Brain pericyte (primary cell): ENCODE measurements around the gene RALB.

Experiments
- DNase-seq: peaks from one replicate; pipeline ENCODE4 v3.0.0-alpha.2; 2012; ENCODE audit warnings: low read depth, low spot score

RALB gene

GRCh38 chr2:120252225-120253020 lies at the start of gene RALB:
TSS of gene RALB (plus strand) at chr2:120252852. CDS start at chr2:120278665, 25,813 bp downstream.
- DNase-seq = peak; percentile 93

- DNase-seq = no peak
Observed at GRCh38 chr2:120203251-120204021, 49.2 kb upstream of the RALB start.

DNA sequence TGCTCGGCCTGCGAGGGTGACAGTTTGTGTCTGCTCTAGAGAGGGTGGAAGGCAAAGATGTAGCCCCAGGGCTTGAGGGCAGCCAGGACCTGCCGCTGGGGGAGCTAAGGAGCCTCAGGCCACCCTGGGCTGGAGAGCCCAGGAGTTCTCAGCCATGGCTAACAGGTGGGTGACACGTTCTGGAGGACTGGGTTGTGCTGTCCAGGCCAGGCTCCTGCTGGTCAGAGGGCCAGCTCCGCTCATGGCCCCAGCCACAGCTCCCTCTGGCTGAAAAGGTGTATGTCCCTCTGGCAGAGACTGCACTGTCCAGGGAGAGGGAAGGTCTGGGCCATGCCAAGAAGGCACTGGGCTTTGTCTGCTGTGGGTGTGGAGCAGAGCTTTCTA lies 48.6 kb upstream of the RALB start:
- DNase-seq = no peak

DNA sequence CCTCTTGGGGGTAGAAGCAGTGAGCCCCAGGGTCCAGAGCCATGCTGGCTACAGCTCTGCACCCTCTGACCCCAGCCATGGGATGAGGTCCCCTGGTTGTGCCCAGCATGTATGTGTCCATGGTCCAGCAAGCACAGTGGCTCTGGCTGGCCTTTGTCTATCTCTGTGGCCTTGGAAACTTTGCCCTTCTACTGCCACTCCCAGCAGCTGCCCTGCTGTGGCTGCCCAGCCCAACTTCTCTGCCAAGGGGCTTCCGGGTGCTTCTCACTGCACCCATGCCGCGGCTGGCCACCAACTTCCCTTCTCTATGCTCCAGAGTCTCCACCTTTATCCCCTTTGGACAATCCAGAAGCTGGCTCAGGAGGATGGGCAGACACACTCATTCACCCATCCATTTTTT lies 48.2 kb upstream of the RALB start:
- no peak for DNase-seq

DNA sequence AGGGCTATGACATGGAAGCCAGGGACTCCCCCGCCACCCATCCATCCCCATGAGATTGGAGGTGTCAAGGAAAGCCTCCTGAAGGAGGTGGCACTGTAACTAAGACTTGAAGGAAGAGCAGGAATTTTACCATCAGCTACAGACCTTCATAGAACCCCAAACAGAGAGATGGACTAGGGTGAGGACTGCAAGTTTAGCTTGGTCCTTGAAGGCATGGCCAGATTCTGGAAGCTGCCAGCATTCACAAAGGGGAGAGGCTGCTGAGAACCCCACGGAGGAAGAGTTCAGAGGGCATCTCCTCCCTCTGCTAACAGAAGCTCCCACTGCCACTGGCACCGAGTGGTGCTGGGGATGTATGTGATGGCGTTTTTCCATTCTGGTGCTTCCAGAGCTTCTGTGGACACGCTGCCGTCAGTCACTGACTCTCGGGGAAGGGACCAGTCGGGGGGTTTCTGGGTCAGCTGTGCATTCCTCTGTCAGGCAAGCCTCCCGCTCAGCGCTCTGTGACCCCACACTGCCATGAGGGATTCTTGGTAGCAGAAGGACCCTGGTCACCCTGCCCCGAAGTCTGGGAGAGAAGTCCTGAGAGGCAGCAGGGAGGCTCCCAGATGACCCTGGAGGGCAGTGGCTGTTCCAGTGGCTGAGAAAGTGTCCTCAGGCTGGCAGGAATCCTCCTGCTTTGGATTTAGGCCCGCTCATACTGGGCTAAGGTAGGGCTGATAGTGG lies 47.5 kb upstream of the RALB start:
- DNase-seq = no peak

DNA sequence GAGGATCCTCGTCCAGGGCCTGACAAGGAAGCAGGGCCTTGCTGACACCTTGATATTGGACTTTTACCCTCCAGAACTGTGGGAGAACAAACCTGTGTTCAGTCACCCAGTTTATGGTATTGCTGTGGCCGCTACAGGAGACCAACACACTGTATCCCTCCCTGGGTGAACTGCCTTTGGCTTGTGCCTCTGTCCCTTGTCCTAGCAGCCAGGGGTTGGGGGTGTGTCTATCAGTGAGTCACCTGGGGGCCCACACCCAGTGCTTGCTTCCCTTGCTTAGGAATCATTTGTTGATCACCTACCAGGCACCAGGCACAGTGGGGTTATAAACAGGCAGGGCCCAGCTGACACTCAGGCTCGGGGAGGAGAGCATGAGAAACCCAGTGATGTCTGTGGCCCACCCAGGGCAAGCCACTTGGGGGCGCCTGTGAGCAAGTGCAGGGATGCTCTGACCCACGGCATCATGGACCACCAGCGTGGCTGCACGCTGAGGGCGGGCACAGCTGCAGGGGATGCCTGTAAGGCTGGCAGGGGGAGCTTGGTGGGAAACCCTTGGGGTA lies 46.5 kb upstream of the RALB start:
- DNase-seq = no peak

GRCh38 chr2:120208381-120209353 lies 44.0 kb upstream of the RALB start:
- no peak for DNase-seq

DNA sequence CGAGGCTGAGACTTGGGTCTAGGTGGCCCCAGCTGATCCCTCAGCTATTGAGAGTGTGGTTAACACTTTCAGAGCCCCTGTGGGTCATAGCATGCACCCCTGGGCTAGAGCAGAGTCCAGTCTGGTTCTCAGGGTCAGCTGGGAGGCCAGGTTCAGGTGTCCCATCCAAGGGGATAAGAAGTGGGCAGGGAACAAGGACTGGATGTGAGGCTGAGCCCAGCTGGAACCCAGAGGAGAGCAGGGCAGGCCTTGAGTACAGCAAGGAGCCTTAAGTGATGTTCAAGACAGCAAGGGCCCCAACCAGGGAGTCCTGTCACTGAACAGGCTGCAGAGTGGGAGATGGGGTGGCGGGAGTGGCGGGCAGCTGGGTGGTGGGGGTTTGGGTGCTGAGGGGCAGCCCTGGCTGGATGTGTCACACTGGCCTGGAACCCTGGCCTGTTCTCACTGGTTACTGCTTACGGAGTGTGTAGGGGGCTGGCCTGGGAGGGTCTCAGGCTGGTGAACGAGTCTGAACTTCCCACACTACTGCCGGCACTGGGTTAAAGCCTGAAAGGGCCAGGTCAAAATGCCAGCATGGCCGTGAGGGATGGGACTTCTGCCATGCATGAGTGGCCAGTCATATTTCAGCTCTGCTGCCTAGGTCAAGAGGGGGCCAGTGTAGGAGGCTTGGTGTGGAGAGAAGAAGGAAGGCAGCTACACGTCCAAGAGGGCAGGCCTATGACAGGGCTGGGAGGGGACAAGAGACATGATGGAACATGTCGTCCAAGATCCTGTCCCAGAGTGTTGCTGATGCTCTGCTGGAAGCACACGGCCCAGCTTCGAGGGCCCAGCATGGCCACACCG lies 43.0 kb upstream of the RALB start:
- no peak for DNase-seq

- no peak for DNase-seq
Observed at GRCh38 chr2:120210270-120210693, 42.4 kb upstream of the RALB start.

- no peak for DNase-seq
Observed at GRCh38 chr2:120218181-120218580, 34.5 kb upstream of the RALB start.

GRCh38 chr2:120219291-120219690 lies 33.4 kb upstream of the RALB start:
- DNase-seq = no peak

DNA sequence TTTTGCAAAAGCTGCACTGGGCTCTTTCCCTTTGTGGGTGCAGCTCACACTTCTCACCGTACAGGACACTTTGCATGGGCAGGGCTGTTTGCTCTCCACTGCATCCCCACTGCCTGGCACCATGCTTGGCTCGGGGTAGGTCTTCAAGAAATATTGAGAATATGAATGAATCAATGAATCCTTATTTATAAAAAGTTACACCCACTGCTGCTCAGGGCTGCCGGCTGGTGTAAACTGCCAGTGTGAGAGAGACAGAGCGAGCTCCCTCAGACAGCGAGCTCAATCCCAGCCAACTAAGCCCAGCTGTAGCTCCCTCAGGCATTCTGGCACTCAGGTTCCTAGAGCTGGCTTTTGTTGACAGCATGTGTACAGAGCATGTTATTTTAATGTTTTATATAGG lies 32.9 kb upstream of the RALB start:
- DNase-seq = no peak

DNA sequence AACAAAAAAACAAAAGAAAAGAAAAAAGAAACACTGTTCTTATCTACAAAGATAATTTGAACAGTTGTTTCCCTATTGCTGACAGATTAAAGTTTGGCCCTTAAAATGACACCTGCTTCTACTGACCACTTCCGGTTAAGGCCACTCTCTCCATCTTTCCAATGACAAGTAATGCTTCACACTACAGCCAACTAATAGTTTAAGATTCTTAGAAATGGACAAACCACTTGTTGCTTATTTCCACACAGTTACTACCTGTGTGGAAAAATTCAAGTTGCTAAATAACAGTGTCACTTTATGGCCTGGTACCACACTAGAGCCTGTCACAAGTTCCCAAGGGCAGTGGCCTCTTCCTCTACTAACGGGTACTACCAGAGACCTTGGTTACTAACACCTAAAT lies 31.9 kb upstream of the RALB start:
- DNase-seq = no peak

DNA sequence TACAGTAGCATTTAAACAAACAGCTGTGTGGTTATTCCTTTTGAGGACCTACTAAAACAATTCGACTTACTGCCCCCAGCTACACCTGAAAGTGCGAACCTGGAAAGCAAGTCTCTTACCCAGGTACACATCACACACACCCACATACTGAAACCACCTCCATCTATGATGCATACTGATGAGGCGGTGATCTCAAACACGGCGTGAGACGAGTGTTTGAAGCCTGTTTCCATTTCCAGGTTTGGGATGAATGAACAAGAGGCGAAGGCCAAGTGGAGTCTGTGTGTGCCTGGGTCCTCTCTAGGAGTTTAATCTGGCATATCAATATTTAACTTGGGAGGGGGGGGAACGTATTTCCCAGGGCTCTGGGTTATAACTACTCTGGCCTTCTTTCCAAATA lies 31.0 kb upstream of the RALB start:
- DNase-seq = no peak

DNA sequence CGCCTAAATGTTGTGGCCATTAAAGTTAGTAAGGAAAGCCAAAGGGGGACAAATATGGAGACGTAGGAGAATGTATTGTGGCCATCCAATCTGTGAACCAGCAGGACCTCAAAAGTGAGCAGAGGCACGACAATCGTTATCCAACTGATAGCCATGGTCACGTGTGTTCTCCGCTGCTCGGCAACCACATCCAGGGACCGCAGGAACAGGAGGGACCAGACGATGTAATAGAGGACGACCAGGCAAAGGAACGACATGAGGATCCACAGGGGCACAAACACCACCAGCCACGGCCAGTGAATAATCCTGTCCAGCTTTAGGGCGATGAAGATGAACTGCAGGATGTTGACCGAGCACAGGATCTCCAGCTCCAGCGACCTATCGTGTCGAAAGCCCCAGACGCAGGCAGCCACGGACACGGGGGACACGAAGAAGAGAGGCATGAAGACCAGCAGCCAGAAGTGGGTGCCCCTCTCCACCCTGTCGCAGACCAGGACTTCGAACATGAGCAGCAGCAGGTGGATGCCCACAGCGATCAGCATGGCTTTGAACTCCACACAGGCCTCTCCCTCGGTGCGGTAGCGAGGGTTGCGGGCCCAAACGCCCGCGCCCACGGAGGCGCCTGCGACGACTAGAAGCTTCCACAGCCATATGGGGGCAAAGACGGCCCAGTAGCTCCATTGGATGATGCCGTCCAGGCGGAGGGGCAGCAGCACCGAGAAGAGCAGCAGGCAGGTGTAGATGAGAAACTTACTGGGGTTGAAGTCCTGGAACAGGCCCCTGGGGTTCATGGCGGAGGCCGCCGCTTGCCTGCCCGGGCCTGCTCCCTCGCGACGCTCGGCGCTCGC lies 30.2 kb upstream of the RALB start:
- DNase-seq = no peak

DNA sequence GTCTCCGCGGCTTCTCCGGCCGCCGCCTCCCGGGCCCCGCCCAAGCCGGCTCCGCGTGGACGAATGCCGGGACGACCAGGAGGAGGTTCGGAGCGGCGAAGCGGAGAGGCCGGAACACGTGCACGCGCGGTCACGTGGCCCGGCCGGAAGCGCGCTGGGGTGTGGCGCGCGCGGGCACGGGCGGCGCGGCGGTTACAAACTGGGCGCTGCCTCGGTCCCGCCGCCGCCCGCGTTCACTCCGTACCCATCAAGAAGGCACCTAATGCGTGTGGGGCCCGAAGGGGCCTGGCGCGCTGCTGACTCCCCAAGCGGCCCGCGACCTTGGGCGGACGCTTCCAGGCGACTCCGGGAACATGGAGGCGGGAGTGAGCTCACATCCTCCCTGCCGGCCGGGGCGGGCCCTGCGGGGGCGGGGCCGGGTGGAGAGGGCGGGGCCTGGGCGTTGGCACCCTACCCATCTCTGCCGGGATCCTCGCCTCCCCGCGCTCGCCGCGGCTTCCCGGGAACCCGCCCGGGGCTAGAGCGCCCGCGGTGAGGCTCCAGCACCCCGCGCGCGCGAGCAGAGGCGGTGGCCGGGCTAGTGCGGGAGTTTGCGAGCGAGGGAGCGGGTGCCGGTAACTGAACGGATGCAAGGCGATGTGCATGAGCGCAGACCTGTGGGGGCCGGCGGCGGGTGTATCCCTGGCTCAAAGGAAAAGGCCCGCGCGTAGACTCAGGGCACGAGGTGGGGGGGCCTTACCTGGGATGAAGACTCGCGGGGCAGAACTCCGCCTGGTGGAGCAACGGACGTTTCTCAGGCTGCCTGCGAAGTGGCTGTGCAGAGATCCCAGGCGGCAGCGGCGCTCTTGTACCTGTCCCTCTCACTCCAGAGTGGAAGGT lies 29.4 kb upstream of the RALB start, which contains the start of gene TMEM185B:
Gene TMEM185B, minus strand, starts transcription at position 367 of the 879 bp plus-strand sequence. CDS start 424 bp downstream, outside the sequence.
- DNase-seq = no peak

- no peak for DNase-seq
Observed at GRCh38 chr2:120224256-120224655, 28.4 kb upstream of the RALB start.
